ENCODE results near the gene SYNC. TPM values are rescaled to one million over a fixed set of nuclear protein-coding genes. Genes with fewer than 3 reads are reported as not detected.

Gene SYNC
- total and polyA plus RNA-seq, 2 of the 8 experiments (the other 6 are each of a cell fraction or from before 2014, with no cell fraction given), result 0.06 to 0.17 TPM

GRCh38 chr1:32665915-32666314 is 36.7 kb downstream of the SYNC start:
- no peaks in the 10 kb centered on the region for H3K9me3 ChIP-seq (ENCODE audit: insufficient read depth in 2 of 2, low read depth in 1 of 2, low read length in 1 of 2)
- 84% methylated on average over 1 of the region's 1 CpG; no CpG with 5 or more reads in 1 of the 2 experiments for WGBS, 2 experiments (ENCODE audit: extremely low coverage in 1 of 2, insufficient coverage in 1 of 2, insufficient read length in 1 of 2, insufficient replicate concordance in 2 of 2, low coverage in 1 of 2, low lambda C conversion rate in 2 of 2, missing lambda C conversion rate in 1 of 2)
- TF ChIP-seq HDAC6 (IDR thresholded peaks at IDR 0.05; ENCODE audit: low read depth, low read length) (no peak), POLR2A (IDR thresholded peaks at IDR 0.05; ENCODE audit: control extremely low read depth in 1 of 2, low read depth in 2 of 2, low read length in 2 of 2) (no peak), ZNF274 (IDR thresholded peaks at IDR 0.05; ENCODE audit: borderline replicate concordance, extremely low read depth, low read length) (no peak), TCF12 (IDR thresholded peaks at IDR 0.05; ENCODE audit: low read depth, low read length) (no peak), RAD21 (IDR thresholded peaks at IDR 0.05 in 1 of 2, conservative IDR thresholded peaks at IDR 0.05 in 1 of 2; ENCODE audit: low read depth in 2 of 2, low read length in 2 of 2) (no peak), ATF2 (IDR thresholded peaks at IDR 0.05; ENCODE audit: low read length) (no peak), PHF8 (conservative IDR thresholded peaks at IDR 0.05; ENCODE audit: low read depth, low read length) (no peak), RNF2 (IDR thresholded peaks at IDR 0.05; ENCODE audit: borderline replicate concordance, low read depth, low read length, missing control alignments, poor library complexity, severe bottlenecking) (no peak), NANOG (IDR thresholded peaks at IDR 0.05; ENCODE audit: insufficient read depth, low read depth, low read length, poor library complexity, severe bottlenecking) (no peak), CREB1 (IDR thresholded peaks at IDR 0.05) (no peak), NRF1 (IDR thresholded peaks at IDR 0.05; ENCODE audit: low read depth, low read length) (no peak)
- TF ChIP-seq, protein P1, sequence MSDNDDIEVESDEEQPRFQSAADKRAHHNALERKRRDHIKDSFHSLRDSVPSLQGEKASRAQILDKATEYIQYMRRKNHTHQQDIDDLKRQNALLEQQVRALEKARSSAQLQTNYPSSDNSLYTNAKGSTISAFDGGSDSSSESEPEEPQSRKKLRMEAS (IDR thresholded peaks at IDR 0.05), result no peak

More at GRCh38 chr1:32665915-32666314, 36.7 kb downstream of the SYNC start:
- Histone ChIP-seq H3K4me3 (ENCODE audit: extremely low read depth in 1 of 4, insufficient read depth in 2 of 4, low read depth in 3 of 4, low read length in 4 of 4) (no peak overlapping the region), H3K36me3 (ENCODE audit: control insufficient read depth in 2 of 4, insufficient read depth in 4 of 4, low read length in 3 of 4) (peaks cover 18 to 93% (median 68%) of the 10 kb centered on the region in 4 experiments), H2BK5ac (ENCODE audit: low read depth, low read length) (no peak overlapping the region), H4K20me1 (replicated peaks in 1 of 2; ENCODE audit: control insufficient read depth in 1 of 2, insufficient read depth in 2 of 2, low read length in 2 of 2) (peaks cover 0 to 5% of the 10 kb centered on the region in 2 experiments), H3K79me1 (ENCODE audit: low read depth, low read length) (no peaks in the 10 kb centered on the region), H3K9ac (replicated peaks in 1 of 4; ENCODE audit: extremely low read depth in 1 of 4, low read depth in 3 of 4, low read length in 3 of 4) (no peak overlapping the region), H2AK5ac (ENCODE audit: low read depth, low read length) (no peak overlapping the region), H3K56ac (replicated peaks; ENCODE audit: insufficient read length, low read depth, low read length) (no peak overlapping the region), H4K91ac (replicated peaks; ENCODE audit: insufficient read length, low read length) (no peak overlapping the region), H3K27me3 (replicated peaks in 1 of 4; ENCODE audit: control insufficient read depth in 3 of 4, extremely low read depth in 1 of 4, insufficient read depth in 3 of 4, low read length in 3 of 4) (no peaks in the 10 kb centered on the region), H3K23ac (ENCODE audit: insufficient read length) (no peak overlapping the region), H4K8ac (ENCODE audit: extremely low read depth, insufficient read depth, low read length) (no peak overlapping the region), H3K4ac (replicated peaks; ENCODE audit: insufficient read length, low read depth, low read length) (no peak overlapping the region), H2BK20ac (ENCODE audit: low read length) (no peak overlapping the region), H3K18ac (ENCODE audit: extremely low read depth, low read length) (no peak overlapping the region), H3K4me2 (ENCODE audit: insufficient read depth in 1 of 2, low read depth in 2 of 2, low read length in 2 of 2) (no peak overlapping the region), H3K14ac (ENCODE audit: insufficient read length) (no peak overlapping the region), H2BK12ac (ENCODE audit: low read depth, low read length) (no peak overlapping the region), H3K79me2 (ENCODE audit: control insufficient read depth in 1 of 2, insufficient read depth in 2 of 2, low read length in 2 of 2) (peaks cover 0 to 28% of the 10 kb centered on the region in 2 experiments; a peak in 2 of 4 replicates), H2BK120ac (replicated peaks; ENCODE audit: low read depth, low read length) (no peak overlapping the region), H3K27ac (ENCODE audit: low read depth, low read length) (no peak overlapping the region), H3K23me2 (ENCODE audit: low read depth, low read length) (no peaks in the 10 kb centered on the region), H2AFZ (ENCODE audit: low read length) (no peak overlapping the region), H3K4me1 (replicated peaks in 1 of 4; ENCODE audit: control insufficient read depth in 3 of 4, insufficient read depth in 4 of 4, low read length in 3 of 4) (no peaks in the 10 kb centered on the region), H4K5ac (ENCODE audit: insufficient read length, low read depth, low read length) (no peak overlapping the region), H2BK15ac (ENCODE audit: low read length) (no peak overlapping the region)
- CTCF ChIA-PET (ENCODE audit: partially characterized antibody), result no interaction called here
- POLR2A ChIA-PET (ENCODE audit: partially characterized antibody), result interaction anchor here (0.5 to 9.7 kb wide), 11 partner anchors 8 to 271 kb away, joined by 3 to 118 read pairs (median 3); partner anchors contain the start of genes RBBP4 and ZBTB8OS
- FAIRE-seq (no peak), DNase-seq (ENCODE audit: low read depth in 1 of 2, low spot score in 2 of 2) (no peak)
